Measurements from ENCODE around the gene DIPK2B.
A peak's percentile ranks its signal among the peaks of the same experiment; 100 is the strongest.

The DIPK2B gene, protein sequence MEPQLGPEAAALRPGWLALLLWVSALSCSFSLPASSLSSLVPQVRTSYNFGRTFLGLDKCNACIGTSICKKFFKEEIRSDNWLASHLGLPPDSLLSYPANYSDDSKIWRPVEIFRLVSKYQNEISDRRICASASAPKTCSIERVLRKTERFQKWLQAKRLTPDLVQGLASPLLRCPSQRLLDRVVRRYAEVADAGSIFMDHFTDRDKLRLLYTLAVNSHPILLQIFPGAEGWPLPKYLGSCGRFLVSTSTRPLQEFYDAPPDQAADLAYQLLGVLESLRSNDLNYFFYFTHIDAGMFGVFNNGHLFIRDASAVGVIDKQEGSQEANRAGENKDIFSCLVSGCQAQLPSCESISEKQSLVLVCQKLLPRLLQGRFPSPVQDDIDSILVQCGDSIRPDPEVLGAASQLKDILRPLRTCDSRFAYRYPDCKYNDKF

DNA sequence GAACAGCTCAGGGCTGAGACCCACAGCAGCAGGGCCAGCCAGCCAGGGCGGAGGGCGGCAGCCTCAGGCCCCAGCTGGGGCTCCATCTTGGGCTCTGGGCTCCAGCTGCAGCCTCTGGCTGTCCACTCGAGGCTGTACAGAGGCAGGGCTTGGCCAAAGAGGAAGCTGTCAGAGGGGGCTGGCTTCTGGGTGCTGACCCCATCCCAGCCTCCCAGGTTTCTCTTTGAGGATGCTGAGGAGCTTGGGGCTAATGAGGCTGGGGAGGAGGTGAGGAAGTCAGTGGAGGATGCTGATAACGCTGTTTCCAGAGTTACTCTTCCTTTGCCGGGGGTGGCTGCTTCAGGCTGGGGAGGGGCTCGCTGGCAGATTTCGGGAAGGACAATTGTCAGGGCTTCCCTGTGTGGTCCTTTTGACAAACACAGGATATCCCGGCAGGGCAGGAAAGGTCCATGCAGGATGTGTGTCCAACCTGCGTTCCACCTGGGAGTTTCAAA, at the start of gene DIPK2B:
TSS of gene DIPK2B (minus strand) at position 136 of the 494 bp plus-strand sequence. CDS start at position 86, 50 bp downstream.
- no peak for DNase-seq

DNA sequence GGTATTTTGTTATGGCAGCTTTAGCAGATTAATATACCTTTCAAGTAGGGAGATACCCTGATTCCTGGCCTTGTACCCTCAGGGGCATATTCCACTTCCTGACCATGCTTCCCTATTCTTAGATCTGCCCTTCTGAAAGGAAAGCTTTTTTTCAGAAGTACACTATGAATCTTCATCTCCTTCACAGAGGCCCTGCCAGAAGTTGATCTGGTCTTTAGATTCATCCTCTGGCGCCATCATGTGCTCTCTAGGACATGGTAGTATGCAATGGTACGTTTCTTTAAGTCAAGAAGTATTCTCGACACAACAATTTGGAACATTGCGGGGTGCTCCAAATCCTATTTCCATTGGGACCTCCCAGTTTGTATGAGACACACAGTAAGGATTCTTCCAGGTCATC, 39.6 kb upstream of the DIPK2B start:
- peak; percentile 21 for DNase-seq

DNA sequence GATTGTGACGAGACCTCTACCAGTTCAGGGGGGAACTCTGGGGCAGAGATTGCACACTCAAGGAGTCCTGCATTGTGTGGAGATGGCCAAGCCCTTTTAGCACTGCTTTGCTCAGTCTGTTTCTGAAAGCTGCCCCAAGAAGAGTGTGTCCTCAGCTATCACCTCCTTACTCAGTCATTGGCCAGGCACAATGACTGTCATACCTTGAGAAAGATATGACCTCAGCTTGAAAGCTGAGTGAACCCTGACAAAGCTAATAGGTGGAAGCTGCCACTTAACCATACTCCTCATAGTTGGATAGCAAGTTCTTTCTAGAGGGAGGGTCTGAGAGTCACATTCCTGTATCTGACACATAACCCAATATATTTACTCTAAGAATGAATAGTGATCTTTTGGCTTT, 37.8 kb upstream of the DIPK2B start:
- no peak for DNase-seq

DNA sequence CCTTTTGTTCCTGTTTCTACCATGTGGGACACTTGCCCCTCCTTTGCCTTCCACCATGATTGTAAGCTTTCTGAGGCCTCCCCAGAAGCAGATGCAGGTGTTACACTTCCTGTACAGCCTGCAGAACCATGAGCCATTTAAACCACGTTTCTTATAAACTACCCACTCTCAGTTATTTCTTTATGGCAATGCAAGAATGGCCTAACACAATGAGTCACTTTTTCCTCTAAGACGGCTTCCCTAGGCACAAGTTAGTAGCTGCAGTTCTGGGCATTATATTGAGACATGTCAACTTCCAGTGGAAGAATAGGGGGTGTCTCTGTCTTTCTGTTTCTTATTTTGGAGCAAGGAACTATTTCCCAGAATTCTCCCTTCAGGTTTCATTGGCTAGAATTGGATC, 32.9 kb upstream of the DIPK2B start:
- no peak for DNase-seq

DNA sequence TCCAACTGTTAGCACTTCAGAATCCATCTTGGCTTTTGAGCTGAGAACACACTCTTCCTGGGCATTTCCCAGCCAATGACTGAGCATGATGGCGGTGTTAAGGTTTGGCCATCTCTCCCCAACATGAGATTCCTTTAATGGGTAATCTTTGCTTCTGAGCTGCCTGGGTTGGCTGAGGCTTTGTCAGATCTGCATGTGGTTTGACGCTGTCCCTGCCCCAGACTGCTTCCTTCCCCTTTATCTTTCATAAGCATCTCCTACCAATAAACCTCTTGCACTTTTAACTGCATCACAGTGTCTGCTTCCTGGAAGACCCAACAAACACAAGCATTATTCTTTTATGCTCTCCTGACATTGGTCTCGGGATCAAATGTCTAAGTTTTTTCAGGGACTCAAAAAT, 31.5 kb upstream of the DIPK2B start:
- DNase-seq = peak; percentile 38

DNA sequence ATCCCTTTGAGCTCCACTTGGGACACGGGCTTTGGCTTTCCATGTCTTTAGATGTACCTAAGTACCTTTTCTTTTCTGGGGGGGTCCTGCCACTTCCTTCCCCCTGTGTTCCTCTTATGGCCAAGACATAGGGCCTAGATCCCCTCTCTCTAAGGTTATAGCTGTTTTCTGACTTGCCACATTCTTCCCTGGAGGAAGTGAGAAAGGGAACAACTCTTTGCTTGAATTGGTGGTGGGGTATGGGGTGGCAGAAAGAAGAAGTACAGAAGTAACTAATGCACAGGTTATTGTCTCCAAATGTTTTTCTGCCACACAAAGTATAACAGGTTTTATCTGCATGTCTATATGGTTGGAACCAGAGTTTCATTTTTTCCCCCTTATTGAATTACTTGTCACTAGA, 29.7 kb upstream of the DIPK2B start:
- DNase-seq = no peak

DNA sequence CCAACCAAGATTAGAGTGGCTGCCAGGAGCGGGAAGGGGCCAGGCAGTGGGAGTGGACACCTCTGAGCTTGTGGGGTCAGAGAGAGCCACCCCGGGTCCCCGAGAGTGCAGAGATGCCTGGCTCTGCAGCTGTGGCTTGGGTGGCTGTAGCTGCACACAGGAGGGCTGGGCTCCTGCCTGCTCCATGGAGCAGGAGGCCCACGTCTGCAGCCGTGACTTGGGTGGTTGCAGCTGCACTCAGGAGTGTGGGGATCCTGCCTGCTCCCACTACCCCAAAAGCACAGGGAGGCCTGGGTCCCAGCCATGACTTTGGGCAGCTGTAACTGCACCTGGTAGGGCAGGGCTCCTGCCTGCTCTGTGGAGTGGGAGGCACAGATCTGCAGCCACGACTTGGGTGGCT, 28.7 kb upstream of the DIPK2B start:
- no peak for DNase-seq

DNA sequence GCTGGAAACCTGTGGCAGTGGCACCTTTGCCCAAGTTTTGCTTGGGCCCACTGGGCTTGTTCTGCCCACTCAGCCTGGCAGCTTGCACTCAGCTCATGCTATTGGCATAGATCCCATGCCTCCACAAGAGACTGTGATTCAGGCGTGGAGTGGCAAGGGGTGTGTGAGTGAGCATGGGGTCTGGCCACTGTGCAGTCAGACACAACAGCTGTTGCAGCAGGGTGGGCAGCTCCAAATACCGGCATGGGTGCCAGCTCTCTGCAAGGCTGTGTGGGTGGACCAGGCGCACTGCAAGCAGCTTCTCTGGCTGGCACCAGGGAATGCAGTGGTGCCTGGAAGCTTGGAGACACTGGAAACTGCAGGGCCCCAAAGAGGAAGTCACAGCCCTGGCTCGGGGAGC, 27.4 kb upstream of the DIPK2B start:
- DNase-seq = no peak

DNA sequence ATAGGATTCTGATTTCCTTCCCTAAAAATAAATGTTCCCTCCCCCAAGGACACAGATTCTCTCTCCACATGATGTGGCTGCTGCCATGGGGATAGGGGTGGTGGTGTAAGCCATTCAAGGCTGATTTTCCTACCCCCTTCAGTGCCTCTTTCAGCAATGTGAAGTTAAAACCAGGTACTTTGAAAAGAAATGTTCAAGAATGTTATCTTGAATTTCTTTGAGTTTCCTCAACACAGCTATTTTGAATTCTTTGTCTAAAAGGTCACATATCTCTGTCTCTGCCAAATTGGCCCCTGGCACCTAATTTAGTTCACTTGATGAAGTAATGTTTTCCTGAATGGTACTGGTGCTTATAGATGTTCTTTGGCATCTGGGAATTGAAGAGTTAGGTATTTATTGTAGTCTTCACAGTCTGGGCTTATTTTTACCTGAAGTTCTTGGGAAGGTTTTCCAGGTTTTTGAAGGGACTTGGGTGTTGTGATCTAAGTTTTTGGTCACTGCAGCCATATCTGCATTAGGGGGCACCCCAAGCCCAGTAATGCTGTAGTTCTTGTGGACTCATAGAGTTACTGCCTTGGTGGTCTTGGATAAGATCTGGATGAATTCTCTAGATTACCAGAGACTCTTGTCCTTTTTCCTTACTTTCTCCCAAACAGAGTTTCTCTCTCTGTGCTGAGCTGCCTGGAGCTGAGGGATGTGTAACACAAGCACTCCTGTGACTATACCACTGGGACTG, 7.6 kb upstream of the DIPK2B start:
- DNase-seq = no peak

DNA sequence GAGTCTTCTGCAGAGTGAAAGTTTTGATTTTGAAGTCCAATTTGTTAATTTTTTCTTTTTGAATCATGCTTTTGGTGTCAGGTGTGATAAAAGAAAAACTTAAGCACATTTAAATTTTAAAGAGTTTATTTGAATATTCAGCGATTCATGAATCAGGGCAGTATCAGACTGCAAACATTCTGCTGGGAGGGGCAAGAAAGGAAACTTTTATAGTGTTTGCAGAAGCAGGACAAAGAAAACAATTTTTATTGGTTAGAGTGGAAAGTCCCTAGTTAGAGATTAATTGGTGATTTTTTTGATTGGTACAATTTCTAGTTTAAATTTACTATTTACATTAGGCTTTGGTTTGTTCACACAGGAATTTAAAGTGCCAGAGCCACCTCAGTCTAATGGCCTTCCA, 1.5 kb upstream of the DIPK2B start:
- no peak for DNase-seq

DNA sequence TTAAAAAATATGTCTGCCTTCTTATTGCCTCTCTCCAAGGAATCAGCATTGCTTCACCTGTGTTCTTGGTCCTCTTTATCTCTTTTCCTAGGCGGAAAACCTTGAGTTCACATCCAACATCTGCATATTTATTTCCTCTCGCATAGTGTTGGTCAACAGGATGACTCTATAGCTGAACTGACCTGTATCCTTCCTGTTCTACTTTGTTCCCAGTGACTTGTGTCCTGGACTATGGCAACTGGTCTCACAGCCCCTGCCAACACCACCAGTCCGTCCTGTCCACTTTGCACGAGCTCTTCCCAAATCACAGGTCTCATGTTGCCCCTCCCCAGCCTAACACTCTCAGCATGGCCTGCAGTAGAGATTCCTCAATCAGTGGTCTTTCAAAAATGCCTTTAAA, 2.0 kb downstream of the DIPK2B start:
- DNase-seq = no peak

DNA sequence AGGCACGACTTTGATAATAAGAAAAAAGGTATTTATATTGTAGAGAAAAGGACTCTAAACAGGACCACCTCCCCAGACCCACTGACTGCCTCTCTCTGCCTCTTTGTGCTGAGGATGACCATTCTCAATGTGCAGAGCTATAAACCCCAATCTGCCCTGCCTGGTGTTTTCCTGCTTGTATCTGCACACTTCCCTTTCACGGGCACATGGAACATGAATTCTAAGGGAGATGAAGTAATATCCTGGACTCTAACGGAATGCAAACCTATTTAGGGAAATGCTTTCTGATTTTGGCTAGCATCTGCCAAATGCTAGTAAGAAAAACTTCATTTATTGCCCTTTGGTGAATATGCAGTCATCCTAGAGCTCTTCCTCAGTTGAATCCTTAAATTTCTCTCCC, 2.4 kb downstream of the DIPK2B start:
- DNase-seq = no peak

DNA sequence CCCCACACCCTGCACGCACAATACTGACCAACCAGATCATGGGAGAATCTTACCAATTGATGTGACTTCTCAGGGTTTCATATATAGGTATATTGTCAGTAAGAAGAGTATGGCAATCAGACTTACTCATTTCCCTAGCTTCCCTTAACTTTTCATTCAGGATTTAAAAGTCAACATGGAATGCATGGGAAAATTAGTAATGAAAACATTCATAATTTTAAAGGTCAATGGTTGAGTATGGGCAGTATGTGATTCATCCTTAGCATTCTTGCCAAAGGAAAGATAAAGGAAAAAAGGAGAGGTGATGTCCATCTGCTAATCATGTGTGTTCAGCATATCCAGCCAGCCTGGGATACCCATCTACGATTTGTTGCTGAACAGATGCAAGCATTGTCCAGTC, 4.0 kb downstream of the DIPK2B start:
- no peak for DNase-seq

DNA sequence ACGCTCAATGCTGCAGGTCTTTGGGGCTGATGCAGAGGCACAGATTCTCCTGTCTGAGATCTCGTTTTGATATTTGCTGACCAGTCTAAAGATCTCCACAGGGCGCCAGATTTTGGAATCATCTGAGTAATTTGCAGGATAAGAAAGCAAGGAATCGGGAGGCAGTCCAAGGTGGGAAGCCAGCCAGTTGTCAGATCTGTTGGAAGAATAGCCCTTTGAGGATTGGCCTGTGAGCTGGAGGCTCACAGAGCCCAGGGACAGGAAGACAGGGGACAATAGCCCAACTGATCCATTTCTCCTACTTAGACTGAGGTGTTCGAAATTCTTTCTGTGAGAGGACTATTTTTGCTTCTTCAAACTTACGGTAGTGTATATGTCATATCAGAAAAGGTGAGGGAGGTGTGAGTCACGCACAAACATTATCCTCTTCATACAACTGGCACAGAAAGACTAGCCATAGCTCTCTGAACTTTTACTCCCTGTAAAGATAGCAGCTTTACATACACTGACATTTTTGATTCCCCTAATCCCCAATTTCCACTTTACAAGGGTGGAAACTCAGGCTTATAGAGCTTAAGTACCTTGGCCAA, 8.8 kb downstream of the DIPK2B start:
- no peak for DNase-seq

DNA sequence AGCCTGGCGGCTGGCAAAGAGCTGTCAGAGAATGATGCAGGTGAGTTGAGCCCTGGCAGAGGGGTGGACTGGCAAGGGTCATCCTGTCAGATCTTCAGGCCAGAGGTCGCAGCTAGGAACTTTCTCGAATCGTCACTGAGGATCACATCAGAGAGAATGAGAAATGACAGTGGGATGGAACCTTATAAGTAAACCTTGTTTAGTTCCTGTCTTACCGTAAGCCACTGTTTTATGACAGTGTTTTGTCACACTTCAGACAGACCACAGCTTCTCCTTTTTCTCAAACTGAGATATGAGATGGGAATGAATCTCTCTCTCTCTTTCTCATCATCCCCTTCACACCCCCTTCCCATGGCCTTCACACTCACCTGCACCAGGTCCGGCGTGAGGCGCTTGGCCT, 9.3 kb downstream of the DIPK2B start:
- peak; percentile 54 for DNase-seq

DNA sequence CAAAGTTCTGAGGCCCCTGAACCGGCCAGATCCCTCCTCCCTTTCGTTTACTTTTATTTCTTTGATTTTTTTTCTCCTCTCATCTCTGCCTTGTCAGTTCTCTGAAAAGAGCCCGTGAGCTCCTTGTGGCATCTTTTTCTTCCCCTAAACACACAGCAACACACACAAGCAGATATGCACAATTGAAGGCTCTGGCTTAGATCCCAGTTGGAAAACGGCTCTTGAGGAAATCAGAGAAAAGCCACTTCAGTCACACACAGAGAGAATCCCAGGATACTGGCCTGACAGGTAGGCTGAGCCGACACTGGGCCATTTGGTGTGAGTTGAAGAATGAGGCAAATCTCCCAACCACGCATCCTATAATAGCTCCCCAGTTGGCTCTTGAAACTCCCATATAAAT, 12.9 kb downstream of the DIPK2B start:
- no peak for DNase-seq

DNA sequence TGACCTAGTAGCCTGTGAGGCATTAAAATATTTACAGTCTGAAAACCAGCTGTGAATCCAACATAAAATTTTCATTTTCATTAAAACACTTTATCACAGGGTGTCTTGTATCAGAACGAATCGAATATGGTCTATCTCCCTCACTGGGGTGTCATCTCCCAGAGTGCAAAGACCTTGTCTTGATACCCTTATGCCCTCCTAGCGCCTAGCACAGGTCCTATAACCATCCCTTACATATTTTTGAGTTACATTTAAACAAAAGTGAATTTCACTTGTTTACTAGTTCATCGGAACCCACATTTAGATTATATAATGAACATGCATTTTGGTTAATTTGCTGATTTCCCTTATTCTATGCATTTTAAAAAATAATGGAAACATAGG, 14.0 kb downstream of the DIPK2B start:
- no peak for DNase-seq

DNA sequence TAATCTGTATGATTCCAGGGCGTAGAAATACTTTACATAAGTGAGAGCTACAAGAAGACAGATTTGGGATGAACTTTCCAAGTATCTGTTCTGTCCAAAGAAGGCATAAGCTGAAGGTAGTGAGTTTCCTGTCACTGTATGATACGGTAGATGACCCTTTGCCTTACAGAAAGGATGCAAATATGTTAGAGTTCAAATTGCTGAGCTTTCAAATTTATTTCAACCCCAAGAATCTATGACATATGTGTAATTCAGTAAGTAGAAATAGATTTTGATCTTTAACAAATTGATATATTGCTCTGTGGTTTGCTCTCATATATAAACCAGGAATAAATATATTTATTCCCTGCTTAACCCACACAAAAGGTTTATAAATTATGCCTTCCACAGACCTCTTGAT, 16.5 kb downstream of the DIPK2B start:
- no peak for DNase-seq

DNA sequence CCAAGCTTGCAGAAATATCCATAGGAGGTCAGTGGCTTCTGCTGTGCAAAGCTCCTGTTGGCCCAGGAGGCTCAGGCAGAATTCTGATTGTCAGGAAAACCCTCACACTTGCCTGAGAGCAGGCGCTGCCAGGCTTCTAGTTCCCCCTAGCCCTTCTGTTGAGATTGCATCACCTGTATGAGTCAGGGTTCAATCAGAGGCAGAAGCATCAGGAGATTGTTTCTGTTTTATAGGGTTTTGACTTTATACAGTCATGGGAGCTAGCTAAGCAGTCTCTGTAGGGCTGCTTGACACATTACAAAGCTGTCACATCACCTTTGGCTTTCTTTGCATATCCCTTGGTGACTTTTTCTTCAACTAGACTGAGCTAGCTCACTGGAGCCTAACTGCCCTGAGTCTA, 27.8 kb downstream of the DIPK2B start:
- peak; percentile 51 for DNase-seq

DNA sequence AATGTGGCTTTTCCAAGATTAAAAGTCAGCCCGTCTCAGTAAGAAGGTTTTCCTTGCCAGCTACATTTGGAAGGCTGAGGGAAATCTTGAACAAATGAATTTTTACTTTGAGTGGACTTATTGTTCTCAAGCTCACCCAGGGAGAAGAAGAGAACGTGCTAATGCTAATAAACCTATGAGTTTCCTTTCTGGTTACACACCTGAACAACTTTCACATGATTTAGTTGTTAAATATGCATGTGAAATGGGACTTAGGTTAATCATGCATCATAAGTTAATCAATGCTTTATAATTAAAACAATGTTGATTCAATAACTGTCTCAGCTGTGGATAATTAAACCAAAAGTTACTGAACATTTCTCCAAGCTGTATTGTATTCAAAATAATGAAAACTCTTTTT, 33.9 kb downstream of the DIPK2B start:
- no peak for DNase-seq

DNA sequence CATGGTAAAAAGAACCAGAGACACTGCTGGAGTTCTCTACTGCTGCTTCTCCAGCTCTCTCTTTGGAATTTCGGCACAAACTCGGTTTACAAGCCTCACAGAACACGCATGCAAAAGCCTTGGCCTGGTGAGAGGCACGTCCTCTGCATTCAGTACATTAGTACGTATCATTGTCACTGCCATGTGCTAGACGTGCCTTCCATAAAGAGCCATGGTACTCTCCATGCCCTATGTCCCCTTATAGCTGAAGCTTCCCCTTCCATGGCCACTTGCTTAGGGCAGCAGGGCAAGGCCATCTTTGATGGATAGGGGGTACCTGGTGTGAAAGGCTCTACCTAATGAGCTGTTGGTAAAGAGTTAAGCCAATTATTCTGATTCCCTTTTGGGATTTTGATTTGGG, 35.0 kb downstream of the DIPK2B start:
- no peak for DNase-seq

DNA sequence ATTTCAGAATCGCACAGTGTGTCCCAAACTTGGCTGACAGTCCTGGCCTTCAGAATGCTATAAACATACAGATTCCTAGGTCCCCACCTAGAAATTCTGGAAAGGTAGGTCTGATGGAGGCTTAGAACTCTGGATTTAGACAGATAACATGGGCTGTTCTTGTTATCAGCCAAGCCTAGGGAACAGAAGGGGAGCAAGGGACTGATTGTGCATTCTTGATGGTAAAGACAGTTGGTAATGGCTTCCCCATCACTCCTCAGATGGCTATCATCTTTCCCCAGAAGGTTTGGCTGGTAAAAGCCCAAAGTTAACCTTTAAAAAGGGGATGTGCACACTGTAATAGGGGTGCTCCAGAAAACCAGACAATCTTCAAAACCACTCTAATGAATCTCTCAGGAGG, 35.7 kb downstream of the DIPK2B start:
- DNase-seq = peak; percentile 18

DNA sequence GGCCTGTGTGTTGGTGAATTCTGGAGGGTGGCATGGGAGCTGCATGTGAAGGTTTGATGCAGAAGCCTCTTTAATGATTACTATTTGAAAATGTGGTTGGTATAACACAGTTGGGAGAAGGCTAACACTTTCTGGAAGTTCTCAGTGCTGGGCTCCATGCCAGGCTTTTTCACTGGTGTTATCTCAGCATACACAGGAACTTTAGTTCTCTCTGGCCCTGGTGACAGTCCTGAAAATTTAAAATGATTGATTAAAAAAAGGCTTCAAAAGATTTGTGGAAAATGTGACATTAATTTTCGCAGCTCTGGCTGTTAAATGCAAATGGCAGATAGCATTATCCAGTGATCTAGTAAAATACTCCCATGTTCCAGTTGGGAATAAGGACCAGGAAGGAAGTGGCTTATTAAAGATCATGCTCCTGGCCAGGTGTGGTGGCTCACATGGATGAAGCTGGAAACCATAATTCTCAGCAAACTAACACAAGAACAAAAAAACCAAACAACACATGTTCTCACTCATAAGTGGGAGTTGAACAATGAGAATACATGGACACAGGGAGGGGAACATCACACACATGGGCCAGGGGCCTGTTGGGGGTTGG, 36.6 kb downstream of the DIPK2B start:
- DNase-seq = peak; percentile 69

DNA sequence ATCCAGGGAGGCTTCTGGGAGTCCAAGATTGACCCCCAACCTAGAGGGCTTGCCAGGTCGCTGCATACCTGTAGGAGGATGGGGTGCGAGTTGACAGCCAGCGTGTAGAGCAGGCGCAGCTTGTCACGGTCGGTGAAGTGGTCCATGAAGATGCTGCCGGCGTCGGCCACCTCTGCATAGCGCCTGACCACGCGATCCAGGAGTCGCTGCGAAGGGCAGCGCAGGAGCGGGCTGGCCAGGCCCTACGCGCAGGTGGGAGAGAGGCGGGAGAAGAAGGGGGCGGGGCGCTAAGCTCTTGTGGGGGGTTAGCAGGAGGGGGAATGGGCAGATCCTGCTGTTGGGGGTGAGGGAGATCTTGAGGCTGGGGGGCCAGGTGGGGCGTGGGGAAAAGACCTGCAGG, 43.0 kb downstream of the DIPK2B start:
- no peak for DNase-seq
